ENCODE measurements around the gene CCDC102A.

Gene CCDC102A

GRCh38 chr16:57532266-57532625 lies 4.1 kb downstream of the CCDC102A start:
- Histone ChIP-seq H3K4me3 (ENCODE audit: severe bottlenecking) (no peak overlapping the region), H3K36me3 (ENCODE audit: low read depth) (no peaks in the 10 kb centered on the region), H3K27ac (ENCODE audit: poor library complexity, severe bottlenecking) (no peak overlapping the region), H3K9me3 (ENCODE audit: severe bottlenecking) (no peaks in the 10 kb centered on the region), H3K27me3 (ENCODE audit: insufficient read depth, poor library complexity, severe bottlenecking) (no peaks in the 10 kb centered on the region), H3K4me1 (ENCODE audit: insufficient read depth, poor library complexity, severe bottlenecking) (peaks cover 9% of the 10 kb centered on the region)
- ATAC-seq (ENCODE audit: low read depth) (no peak), DNase-seq (ENCODE audit: low spot score) (peak; percentile 33)
- TF ChIP-seq CTCF (IDR thresholded peaks at IDR 0.05; ENCODE audit: poor library complexity, severe bottlenecking), result no peak

- H3K27ac ChIP-seq (ENCODE audit: poor library complexity, severe bottlenecking), result no peak overlapping the region
- peak; percentile 23 for DNase-seq (ENCODE audit: low spot score)
- no peaks in the 10 kb centered on the region for H3K9me3 ChIP-seq (ENCODE audit: severe bottlenecking)
- no peak overlapping the region for H3K4me3 ChIP-seq (ENCODE audit: severe bottlenecking)
- ATAC-seq (ENCODE audit: low read depth), result no peak
- H3K36me3 ChIP-seq (ENCODE audit: low read depth), result no peaks in the 10 kb centered on the region
- no peaks in the 10 kb centered on the region for H3K27me3 ChIP-seq (ENCODE audit: insufficient read depth, poor library complexity, severe bottlenecking)
- peaks cover 9% of the 10 kb centered on the region for H3K4me1 ChIP-seq (ENCODE audit: insufficient read depth, poor library complexity, severe bottlenecking)
- no peak for TF ChIP-seq CTCF (IDR thresholded peaks at IDR 0.05; ENCODE audit: poor library complexity, severe bottlenecking)
Measured at GRCh38 chr16:57531635-57532265, 4.6 kb downstream of the CCDC102A start.

GRCh38 chr16:57531253-57531575 lies 5.2 kb downstream of the CCDC102A start:
- DNase-seq (ENCODE audit: low spot score) (no peak), ATAC-seq (ENCODE audit: low read depth) (no peak)
- Histone ChIP-seq H3K4me3 (ENCODE audit: severe bottlenecking) (no peak overlapping the region), H3K4me1 (ENCODE audit: insufficient read depth, poor library complexity, severe bottlenecking) (peaks cover 9% of the 10 kb centered on the region), H3K27ac (ENCODE audit: poor library complexity, severe bottlenecking) (no peak overlapping the region), H3K9me3 (ENCODE audit: severe bottlenecking) (no peaks in the 10 kb centered on the region), H3K36me3 (ENCODE audit: low read depth) (no peaks in the 10 kb centered on the region), H3K27me3 (ENCODE audit: insufficient read depth, poor library complexity, severe bottlenecking) (no peaks in the 10 kb centered on the region)
- no peak for TF ChIP-seq CTCF (IDR thresholded peaks at IDR 0.05; ENCODE audit: poor library complexity, severe bottlenecking)

GRCh38 chr16:57530522-57531252 lies 5.7 kb downstream of the CCDC102A start:
- H3K9me3 ChIP-seq (ENCODE audit: severe bottlenecking), result no peaks in the 10 kb centered on the region
- ATAC-seq (ENCODE audit: low read depth) (no peak), DNase-seq (ENCODE audit: low spot score) (peak; percentile 46)
- H3K27ac ChIP-seq (ENCODE audit: poor library complexity, severe bottlenecking), result no peak overlapping the region
- no peak overlapping the region for H3K4me3 ChIP-seq (ENCODE audit: severe bottlenecking)
- no peak for TF ChIP-seq CTCF (IDR thresholded peaks at IDR 0.05; ENCODE audit: poor library complexity, severe bottlenecking)
- H3K4me1 ChIP-seq (ENCODE audit: insufficient read depth, poor library complexity, severe bottlenecking), result peaks cover 9% of the 10 kb centered on the region
- H3K27me3 ChIP-seq (ENCODE audit: insufficient read depth, poor library complexity, severe bottlenecking), result no peaks in the 10 kb centered on the region
- no peaks in the 10 kb centered on the region for H3K36me3 ChIP-seq (ENCODE audit: low read depth)

GRCh38 chr16:57530104-57530521 lies 6.3 kb downstream of the CCDC102A start:
- Histone ChIP-seq H3K27me3 (ENCODE audit: insufficient read depth, poor library complexity, severe bottlenecking) (no peaks in the 10 kb centered on the region), H3K4me3 (ENCODE audit: severe bottlenecking) (no peak overlapping the region), H3K9me3 (ENCODE audit: severe bottlenecking) (no peaks in the 10 kb centered on the region), H3K4me1 (ENCODE audit: insufficient read depth, poor library complexity, severe bottlenecking) (peaks cover 9% of the 10 kb centered on the region), H3K36me3 (ENCODE audit: low read depth) (no peaks in the 10 kb centered on the region), H3K27ac (ENCODE audit: poor library complexity, severe bottlenecking) (no peak overlapping the region)
- ATAC-seq (ENCODE audit: low read depth) (peak; percentile 82), DNase-seq (ENCODE audit: low spot score) (peak; percentile 73)
- no peak for TF ChIP-seq CTCF (IDR thresholded peaks at IDR 0.05; ENCODE audit: poor library complexity, severe bottlenecking)

Measured in RWPE2 (cell line).